AG04450 (cell line): ENCODE results near the gene ERI3. TPM values are rescaled to one million over a fixed set of nuclear protein-coding genes. Genes with fewer than 3 reads are reported as not detected.
A peak's percentile ranks its signal among the peaks of the same experiment; 100 is the strongest.

Experiments
- CTCF ChIA-PET: fragments of 300-600, 350-600 bp; formaldehyde crosslinking; extraction: SDS; loops from one replicate; lab custom pipeline; 2022; ENCODE audit warnings: antibody characterized with exemption, inconsistent platforms; lab: Charles Lee
- POLR2A ChIA-PET: fragments of 350-600 bp; formaldehyde crosslinking; extraction: SDS; loops from one replicate; lab custom pipeline; 2021; ENCODE audit warnings: antibody characterized with exemption, inconsistent platforms; lab: Yijun Ruan, JAX
- DNase-seq: peaks from one replicate; pipeline ENCODE4 v3.0.0-alpha.2; 2011; ENCODE audit warnings: low read depth, low spot score
- H3K27ac ChIP-seq: one replicate; pipeline ENCODE4 v1.5.1; 2012; ENCODE audit warnings: low read depth, low read length, control low read depth
- H3K27me3 ChIP-seq: one replicate; pipeline ENCODE4 v1.6.0; 2012; ENCODE audit warnings: low read length; ENCODE audit not compliant: control insufficient read depth, insufficient read depth
- H3K4me3 ChIP-seq: 2 replicates; pipeline ENCODE4 v1.5.1; 2011; ENCODE audit warnings: mild to moderate bottlenecking, low read depth, low read length, control low read depth
- H3K9me3 ChIP-seq: 2 replicates; pipeline ENCODE4 v1.5.1; 2012; ENCODE audit warnings: low read length; ENCODE audit not compliant: control insufficient read depth, insufficient read depth
- polyA plus RNA-seq: library from polyadenylated mRNA; depleted of rRNA; stranded (reverse); fragments of >200 nt; gene quantifications from 2 replicates; pipeline ENCODE4 v1.2.3, GENCODE V29; 2011
- TF ChIP-seq, protein P1 (sequence below): IDR thresholded peaks from 2 replicates; pipeline ENCODE4 v1.5.1; 2011; ENCODE audit warnings: low read depth, low read length, control low read depth, inconsistent platforms

Gene ERI3
- polyA plus RNA-seq, 1 experiment: 46.2 TPM

DNA sequence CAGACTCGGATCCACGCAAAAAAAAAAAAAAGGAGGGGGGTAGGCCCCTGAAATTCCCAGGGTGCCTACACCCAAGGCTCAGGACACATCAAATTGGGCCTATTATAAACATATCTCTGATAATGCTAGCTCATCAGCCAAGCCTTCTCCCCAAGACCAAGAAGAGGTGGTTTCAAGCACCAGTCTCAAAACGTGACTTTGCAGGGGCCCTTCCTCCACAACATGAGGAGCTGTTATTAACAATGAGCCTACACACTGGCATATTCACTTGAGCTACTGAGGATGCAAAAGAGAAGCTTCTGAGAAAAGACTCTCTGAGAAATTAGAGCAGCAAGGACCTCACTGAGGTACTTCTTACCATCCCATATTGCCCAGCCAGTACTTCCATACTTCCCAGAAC is 32.7 kb downstream of the ERI3 start:
- no peak for DNase-seq
- CTCF ChIA-PET: interaction anchor here (0.7 to 1.2 kb wide), 4 partner anchors 11 to 254 kb away, joined by 3 to 6 read pairs (median 4); no protein-coding TSS in a partner anchor
- Histone ChIP-seq H3K27ac (no peak overlapping the region), H3K27me3 (no peaks in the 10 kb centered on the region), H3K9me3 (no peaks in the 10 kb centered on the region), H3K4me3 (no peak overlapping the region)
- POLR2A ChIA-PET: interaction anchor here (0.6 kb wide), 1 partner anchor 17 kb away, joined by 9 read pairs; no protein-coding TSS in a partner anchor
- TF ChIP-seq, protein P1, sequence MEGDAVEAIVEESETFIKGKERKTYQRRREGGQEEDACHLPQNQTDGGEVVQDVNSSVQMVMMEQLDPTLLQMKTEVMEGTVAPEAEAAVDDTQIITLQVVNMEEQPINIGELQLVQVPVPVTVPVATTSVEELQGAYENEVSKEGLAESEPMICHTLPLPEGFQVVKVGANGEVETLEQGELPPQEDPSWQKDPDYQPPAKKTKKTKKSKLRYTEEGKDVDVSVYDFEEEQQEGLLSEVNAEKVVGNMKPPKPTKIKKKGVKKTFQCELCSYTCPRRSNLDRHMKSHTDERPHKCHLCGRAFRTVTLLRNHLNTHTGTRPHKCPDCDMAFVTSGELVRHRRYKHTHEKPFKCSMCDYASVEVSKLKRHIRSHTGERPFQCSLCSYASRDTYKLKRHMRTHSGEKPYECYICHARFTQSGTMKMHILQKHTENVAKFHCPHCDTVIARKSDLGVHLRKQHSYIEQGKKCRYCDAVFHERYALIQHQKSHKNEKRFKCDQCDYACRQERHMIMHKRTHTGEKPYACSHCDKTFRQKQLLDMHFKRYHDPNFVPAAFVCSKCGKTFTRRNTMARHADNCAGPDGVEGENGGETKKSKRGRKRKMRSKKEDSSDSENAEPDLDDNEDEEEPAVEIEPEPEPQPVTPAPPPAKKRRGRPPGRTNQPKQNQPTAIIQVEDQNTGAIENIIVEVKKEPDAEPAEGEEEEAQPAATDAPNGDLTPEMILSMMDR: no peak

- no peak for DNase-seq
- ChIA-PET CTCF (interaction anchor here (0.7 to 1.0 kb wide), 3 partner anchors 9 to 255 kb away, joined by 3 to 6 read pairs (median 4); no protein-coding TSS in a partner anchor), POLR2A (no interaction called here)
- Histone ChIP-seq H3K9me3 (no peaks in the 10 kb centered on the region), H3K4me3 (no peak overlapping the region), H3K27me3 (no peaks in the 10 kb centered on the region), H3K27ac (no peak overlapping the region)
- TF ChIP-seq, protein P1: no peak
Observed at GRCh38 chr1:44321466-44321865, 33.6 kb downstream of the ERI3 start.

- Histone ChIP-seq H3K4me3 (no peak overlapping the region), H3K27me3 (no peaks in the 10 kb centered on the region), H3K9me3 (no peaks in the 10 kb centered on the region), H3K27ac (no peak overlapping the region)
- peak; percentile 7 for DNase-seq
- ChIA-PET POLR2A (no interaction called here), CTCF (interaction anchor here (0.6 to 1.4 kb wide), 15 partner anchors 8 to 225 kb away, joined by 3 to 6 read pairs (median 3); no protein-coding TSS in a partner anchor)
- TF ChIP-seq, protein P1: peak; percentile 85
Observed at GRCh38 chr1:44318097-44319088, 36.7 kb downstream of the ERI3 start.

DNA sequence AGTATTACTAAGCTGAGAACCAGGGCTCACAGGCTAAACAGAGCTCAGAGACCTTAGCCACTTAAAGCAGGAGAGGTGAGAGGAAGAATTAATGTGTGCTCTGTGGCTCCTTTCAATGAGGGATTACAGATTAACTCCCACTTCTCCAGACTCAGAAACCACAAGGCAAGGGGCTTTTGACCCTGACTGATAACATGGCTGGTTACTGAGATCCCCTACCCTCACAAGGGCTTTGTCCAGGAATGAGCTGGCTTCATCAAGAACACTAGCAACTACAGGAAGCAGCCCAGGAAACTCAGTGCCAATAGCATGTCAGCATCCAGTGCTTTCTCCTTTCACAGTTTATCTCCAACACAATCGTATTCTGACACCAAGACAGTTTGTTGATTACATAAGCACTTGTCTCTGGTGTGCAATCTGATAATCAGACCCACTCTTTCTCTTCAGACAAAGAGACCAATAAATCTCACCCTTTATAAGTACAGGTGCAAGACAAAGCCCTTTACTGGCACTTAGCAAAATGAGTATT is 38.8 kb downstream of the ERI3 start:
- Histone ChIP-seq H3K27me3 (no peaks in the 10 kb centered on the region), H3K4me3 (no peak overlapping the region), H3K27ac (no peak overlapping the region), H3K9me3 (no peaks in the 10 kb centered on the region)
- POLR2A ChIA-PET: no interaction called here
- TF ChIP-seq, protein P1: no peak
- no peak for DNase-seq
- CTCF ChIA-PET: interaction anchor here (1.8 to 3.5 kb wide), 2 partner anchors 9 to 336 kb away, joined by 6 to 14 read pairs; no protein-coding TSS in a partner anchor
